Heart left ventricle (tissue), 13 donors: ENCODE data around the gene DMWD.

Source experiments
- CTCF ChIP-seq, 12 donors: fragments of 200-600 bp; sonication (generic) in 4 of 12; IDR thresholded peaks; one replicate each; pipeline versions ENCODE4 v1.5.0 to v1.8.0; 2018 to 2022; ENCODE audit warnings: antibody characterized with exemption in 12 of 12, mild to moderate bottlenecking in 5 of 12
- POLR2A ChIP-seq, 2 donors: fragments of 450-650 bp; IDR thresholded peaks; one replicate each; pipeline ENCODE4 v1.6.1; 2017; ENCODE audit warnings: antibody characterized with exemption in 2 of 2, mild to moderate bottlenecking in 2 of 2, moderate library complexity in 2 of 2
- donor health status: ischemic (EF 13 %, LVEDD 7.1; RV severe dilation, severe dysfunction).
- donor health status: DM: no; HTN: yes; CAD: no.
- donor health status: DM: no; HTN: no; CAD: no.
- donor health status: ischemic (EF 25% LVEDD 6.9; RV normal size, moderate dysfunction).
- donor health status: ischemic (EF 25% LVEDD 5.7; RV mildly dilated, moderate dysfunction).
- donor health status: ischemic (EF 35%, LVEDD 5.7; RV mildly dilated, moderate dysfunction).
- donor health status: nonischemic (EF 11% LVEDD 7.7; RV severe dilation, severe dysfunction).
- donor health status: DM: yes; HTN: yes; CAD: no.
- donor health status: PGD.
- donor health status: ischemic (EF 29% LVEDD 5.4; RV normal size, mild dysfunction).
- donor health status: nonischemic (EF 23%, LVEDD 6.1; RV moderate dilation, normal function).

GRCh38 chr19:45773384-45773783, 19.3 kb downstream of the DMWD start:
- TF ChIP-seq CTCF (IDR thresholded peaks at IDR 0.05) (no peak), POLR2A (IDR thresholded peaks at IDR 0.05) (no peak)
